Heart left ventricle (tissue), 13 donors: Measurements from ENCODE around the gene NDUFAF7.

Experiments
- CTCF ChIP-seq, 12 donors: fragments of 200-600 bp; sonication (generic) in 4 of 12; IDR thresholded peaks; one replicate each; pipeline versions ENCODE4 v1.5.0 to v1.8.0; 2018 to 2022; ENCODE audit warnings: antibody characterized with exemption in 12 of 12, mild to moderate bottlenecking in 5 of 12
- POLR2A ChIP-seq, 2 donors: fragments of 450-650 bp; IDR thresholded peaks; one replicate each; pipeline ENCODE4 v1.6.1; 2017; ENCODE audit warnings: antibody characterized with exemption in 2 of 2, mild to moderate bottlenecking in 2 of 2, moderate library complexity in 2 of 2
- donor health status: ischemic (EF 13 %, LVEDD 7.1; RV severe dilation, severe dysfunction).
- donor health status: DM: no; HTN: yes; CAD: no.
- donor health status: DM: no; HTN: no; CAD: no.
- donor health status: ischemic (EF 25% LVEDD 6.9; RV normal size, moderate dysfunction).
- donor health status: ischemic (EF 25% LVEDD 5.7; RV mildly dilated, moderate dysfunction).
- donor health status: ischemic (EF 35%, LVEDD 5.7; RV mildly dilated, moderate dysfunction).
- donor health status: nonischemic (EF 11% LVEDD 7.7; RV severe dilation, severe dysfunction).
- donor health status: DM: yes; HTN: yes; CAD: no.
- donor health status: PGD.
- donor health status: ischemic (EF 29% LVEDD 5.4; RV normal size, mild dysfunction).
- donor health status: nonischemic (EF 23%, LVEDD 6.1; RV moderate dilation, normal function).

- TF ChIP-seq CTCF (IDR thresholded peaks at IDR 0.05) = no peak
- TF ChIP-seq POLR2A (IDR thresholded peaks at IDR 0.05) = no peak
Observed at GRCh38 chr2:37205689-37206341, 25.6 kb upstream of the NDUFAF7 start.
